ENCODE results near the gene ETFA.

- TF ChIP-seq CTCF (IDR thresholded peaks at IDR 0.05; ENCODE audit: low read depth, low read length) (no peak), EZH2phosphoT487 (IDR thresholded peaks at IDR 0.05; ENCODE audit: low read depth) (no peak)
Measured at GRCh38 chr15:76334438-76335306, 23.4 kb upstream of the ETFA start.
